ENCODE measurements around the gene PLAC9.

DNA sequence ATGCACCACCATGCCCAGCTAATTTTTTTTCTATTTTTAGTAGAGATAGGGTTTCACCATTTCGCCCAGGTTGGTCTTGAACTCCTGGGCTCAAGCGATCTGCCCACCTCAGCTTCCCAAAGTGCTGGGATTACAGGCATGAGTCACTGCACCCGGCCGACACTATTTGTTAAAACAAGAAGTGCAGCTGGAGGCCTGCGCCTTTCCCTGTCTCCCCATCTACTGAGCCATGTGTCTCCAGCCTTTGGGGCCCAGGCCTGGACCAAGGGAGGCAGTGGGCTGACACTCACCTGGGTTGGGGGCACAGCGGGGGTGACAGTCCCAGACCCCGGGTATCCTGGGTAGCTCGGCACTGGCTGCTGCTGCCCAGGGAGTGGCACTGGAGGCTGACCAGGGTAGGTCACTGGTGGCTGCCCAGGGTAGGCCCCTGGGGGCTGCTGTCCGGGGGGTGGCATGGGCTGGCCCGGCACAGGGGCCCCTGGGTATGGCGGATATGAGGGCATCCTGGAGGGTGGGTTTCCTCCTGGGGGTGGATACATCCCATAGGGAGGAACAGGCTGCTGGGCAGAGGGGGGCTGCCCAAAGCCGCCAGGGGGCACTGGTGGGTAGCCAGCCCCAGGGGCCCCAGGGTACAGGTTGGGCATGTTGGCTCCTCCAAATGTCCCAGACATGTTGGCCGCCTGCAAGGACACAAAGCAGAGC, 36.3 kb downstream of the PLAC9 start:
- TF ChIP-seq, protein P1, sequence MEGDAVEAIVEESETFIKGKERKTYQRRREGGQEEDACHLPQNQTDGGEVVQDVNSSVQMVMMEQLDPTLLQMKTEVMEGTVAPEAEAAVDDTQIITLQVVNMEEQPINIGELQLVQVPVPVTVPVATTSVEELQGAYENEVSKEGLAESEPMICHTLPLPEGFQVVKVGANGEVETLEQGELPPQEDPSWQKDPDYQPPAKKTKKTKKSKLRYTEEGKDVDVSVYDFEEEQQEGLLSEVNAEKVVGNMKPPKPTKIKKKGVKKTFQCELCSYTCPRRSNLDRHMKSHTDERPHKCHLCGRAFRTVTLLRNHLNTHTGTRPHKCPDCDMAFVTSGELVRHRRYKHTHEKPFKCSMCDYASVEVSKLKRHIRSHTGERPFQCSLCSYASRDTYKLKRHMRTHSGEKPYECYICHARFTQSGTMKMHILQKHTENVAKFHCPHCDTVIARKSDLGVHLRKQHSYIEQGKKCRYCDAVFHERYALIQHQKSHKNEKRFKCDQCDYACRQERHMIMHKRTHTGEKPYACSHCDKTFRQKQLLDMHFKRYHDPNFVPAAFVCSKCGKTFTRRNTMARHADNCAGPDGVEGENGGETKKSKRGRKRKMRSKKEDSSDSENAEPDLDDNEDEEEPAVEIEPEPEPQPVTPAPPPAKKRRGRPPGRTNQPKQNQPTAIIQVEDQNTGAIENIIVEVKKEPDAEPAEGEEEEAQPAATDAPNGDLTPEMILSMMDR (IDR thresholded peaks at IDR 0.05; ENCODE audit: low read depth, low read length, poor library complexity, severe bottlenecking), result peak; percentile 70
- no peak for TF ChIP-seq EZH2phosphoT487 (IDR thresholded peaks at IDR 0.05; ENCODE audit: borderline replicate concordance, low read length)
